NT2/D1 (cell line): ENCODE results near the gene BACH2.

Experiments used
- YY1 ChIP-seq: IDR thresholded peaks from 2 replicates; pipeline ENCODE4 v1.6.1; 2011; ENCODE audit not compliant: insufficient read length, insufficient read depth
- ZNF274 ChIP-seq: IDR thresholded peaks from 2 replicates; pipeline ENCODE4 v1.6.1; 2011; ENCODE audit warnings: mild to moderate bottlenecking, low read depth, low read length

DNA sequence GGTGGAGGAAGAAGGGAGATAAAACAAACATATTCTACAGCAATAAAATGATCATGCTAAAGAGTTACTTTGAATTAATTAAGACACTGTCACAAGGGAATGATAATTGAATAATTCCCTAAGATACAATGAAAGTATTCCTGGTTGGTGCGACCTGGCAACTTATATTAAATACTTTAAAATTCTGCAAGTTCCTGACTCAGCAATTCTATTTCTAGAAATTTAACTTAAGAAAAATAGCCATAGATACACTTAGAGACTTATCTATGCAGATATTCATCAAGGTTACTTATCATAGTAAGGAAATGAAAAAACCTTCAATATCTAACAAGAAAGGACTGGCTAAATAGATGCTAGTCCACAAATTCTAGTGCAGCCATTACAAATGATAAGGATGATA lies 156.0 kb downstream of the BACH2 start:
- TF ChIP-seq ZNF274 (no peak), YY1 (no peak)
